ENCODE results near the gene RSU1.

The RSU1 gene

DNA sequence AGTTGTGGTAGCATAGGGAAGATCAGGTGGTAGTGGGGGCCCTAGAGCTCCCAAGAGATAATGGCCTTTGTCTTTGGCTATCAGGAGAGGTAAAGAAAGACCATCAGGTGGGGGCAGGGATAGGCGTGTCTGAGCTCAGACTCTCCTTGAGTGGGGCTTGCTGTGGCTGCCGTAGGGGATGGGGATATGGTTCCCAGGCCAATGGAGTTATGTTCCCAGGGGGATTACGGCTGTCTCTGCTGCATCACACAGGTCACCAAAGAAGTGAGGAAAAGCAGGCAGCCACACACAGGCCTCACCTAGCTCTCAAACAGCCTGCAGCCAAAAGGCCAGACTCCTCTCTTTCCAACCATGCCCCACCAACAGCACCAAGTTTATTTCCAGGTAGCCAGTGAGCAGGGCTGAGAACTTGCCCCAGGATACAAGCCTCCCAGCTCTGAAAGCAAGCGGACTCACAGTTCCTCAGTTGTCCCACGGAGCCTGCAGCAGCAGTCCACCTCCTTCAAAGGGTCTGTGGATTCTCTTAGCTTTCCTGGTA lies 257.9 kb downstream of the RSU1 start:
- H4K20me1 ChIP-seq (ENCODE audit: insufficient read depth, low read length), result no peaks in the 10 kb centered on the region

DNA sequence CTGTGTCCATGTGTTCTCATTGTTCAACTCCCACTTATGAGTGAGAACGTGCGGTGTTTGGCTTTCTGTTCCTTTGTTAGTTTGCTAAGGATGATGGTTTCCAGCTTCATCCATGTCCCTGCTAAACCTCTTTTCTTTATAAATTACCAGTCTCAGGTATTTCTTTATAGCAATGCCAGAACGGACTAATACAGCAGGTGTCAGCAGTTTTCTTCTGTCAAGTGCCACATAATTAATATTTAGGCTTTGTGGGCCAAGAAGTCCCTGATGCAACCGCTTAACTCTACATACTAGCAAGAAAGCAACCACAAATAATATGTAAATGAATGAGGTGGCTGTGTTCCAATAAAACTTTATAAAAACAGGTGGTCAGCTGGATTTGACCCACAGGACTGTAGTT lies 269.3 kb downstream of the RSU1 start:
- no peak overlapping the region for H3K4me3 ChIP-seq (ENCODE audit: low read length)
- H3K4me2 ChIP-seq (ENCODE audit: low read length), result no peak overlapping the region
- TF ChIP-seq, protein P1, sequence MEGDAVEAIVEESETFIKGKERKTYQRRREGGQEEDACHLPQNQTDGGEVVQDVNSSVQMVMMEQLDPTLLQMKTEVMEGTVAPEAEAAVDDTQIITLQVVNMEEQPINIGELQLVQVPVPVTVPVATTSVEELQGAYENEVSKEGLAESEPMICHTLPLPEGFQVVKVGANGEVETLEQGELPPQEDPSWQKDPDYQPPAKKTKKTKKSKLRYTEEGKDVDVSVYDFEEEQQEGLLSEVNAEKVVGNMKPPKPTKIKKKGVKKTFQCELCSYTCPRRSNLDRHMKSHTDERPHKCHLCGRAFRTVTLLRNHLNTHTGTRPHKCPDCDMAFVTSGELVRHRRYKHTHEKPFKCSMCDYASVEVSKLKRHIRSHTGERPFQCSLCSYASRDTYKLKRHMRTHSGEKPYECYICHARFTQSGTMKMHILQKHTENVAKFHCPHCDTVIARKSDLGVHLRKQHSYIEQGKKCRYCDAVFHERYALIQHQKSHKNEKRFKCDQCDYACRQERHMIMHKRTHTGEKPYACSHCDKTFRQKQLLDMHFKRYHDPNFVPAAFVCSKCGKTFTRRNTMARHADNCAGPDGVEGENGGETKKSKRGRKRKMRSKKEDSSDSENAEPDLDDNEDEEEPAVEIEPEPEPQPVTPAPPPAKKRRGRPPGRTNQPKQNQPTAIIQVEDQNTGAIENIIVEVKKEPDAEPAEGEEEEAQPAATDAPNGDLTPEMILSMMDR (IDR thresholded peaks at IDR 0.05; ENCODE audit: low read depth, low read length), result no peak
- TF ChIP-seq EZH2phosphoT487 (IDR thresholded peaks at IDR 0.05; ENCODE audit: low read depth), result no peak
- no peaks in the 10 kb centered on the region for H3K36me3 ChIP-seq (replicated peaks; ENCODE audit: low read depth, low read length)
- H3K79me2 ChIP-seq (ENCODE audit: low read length), result no peaks in the 10 kb centered on the region
- no peaks in the 10 kb centered on the region for H3K4me1 ChIP-seq (ENCODE audit: low read length)
- no peak overlapping the region for H3K27ac ChIP-seq (ENCODE audit: low read length)
- H2AFZ ChIP-seq (ENCODE audit: low read depth, low read length), result no peak overlapping the region
- H3K9ac ChIP-seq (ENCODE audit: low read length), result no peak overlapping the region
- no peaks in the 10 kb centered on the region for H4K20me1 ChIP-seq (ENCODE audit: insufficient read depth, low read length)
- H3K9me3 ChIP-seq (ENCODE audit: insufficient read depth, low read length), result no peaks in the 10 kb centered on the region
- H3K27me3 ChIP-seq (ENCODE audit: low read depth, low read length), result no peaks in the 10 kb centered on the region

More for the DNA sequence above, 257.9 kb downstream of the RSU1 start:
- Histone ChIP-seq H3K4me2 (ENCODE audit: low read length) (no peak overlapping the region), H3K36me3 (replicated peaks; ENCODE audit: low read depth, low read length) (no peaks in the 10 kb centered on the region), H2AFZ (ENCODE audit: low read depth, low read length) (no peak overlapping the region), H3K9ac (ENCODE audit: low read length) (no peak overlapping the region), H3K4me3 (ENCODE audit: low read length) (no peak overlapping the region), H3K27ac (ENCODE audit: low read length) (no peak overlapping the region), H3K79me2 (ENCODE audit: low read length) (no peaks in the 10 kb centered on the region), H3K9me3 (ENCODE audit: insufficient read depth, low read length) (no peaks in the 10 kb centered on the region), H3K4me1 (ENCODE audit: low read length) (no peaks in the 10 kb centered on the region), H3K27me3 (ENCODE audit: low read depth, low read length) (no peaks in the 10 kb centered on the region)
- TF ChIP-seq EZH2phosphoT487 (IDR thresholded peaks at IDR 0.05; ENCODE audit: low read depth), result no peak
- TF ChIP-seq, protein P1 (IDR thresholded peaks at IDR 0.05; ENCODE audit: low read depth, low read length), result no peak

DNA sequence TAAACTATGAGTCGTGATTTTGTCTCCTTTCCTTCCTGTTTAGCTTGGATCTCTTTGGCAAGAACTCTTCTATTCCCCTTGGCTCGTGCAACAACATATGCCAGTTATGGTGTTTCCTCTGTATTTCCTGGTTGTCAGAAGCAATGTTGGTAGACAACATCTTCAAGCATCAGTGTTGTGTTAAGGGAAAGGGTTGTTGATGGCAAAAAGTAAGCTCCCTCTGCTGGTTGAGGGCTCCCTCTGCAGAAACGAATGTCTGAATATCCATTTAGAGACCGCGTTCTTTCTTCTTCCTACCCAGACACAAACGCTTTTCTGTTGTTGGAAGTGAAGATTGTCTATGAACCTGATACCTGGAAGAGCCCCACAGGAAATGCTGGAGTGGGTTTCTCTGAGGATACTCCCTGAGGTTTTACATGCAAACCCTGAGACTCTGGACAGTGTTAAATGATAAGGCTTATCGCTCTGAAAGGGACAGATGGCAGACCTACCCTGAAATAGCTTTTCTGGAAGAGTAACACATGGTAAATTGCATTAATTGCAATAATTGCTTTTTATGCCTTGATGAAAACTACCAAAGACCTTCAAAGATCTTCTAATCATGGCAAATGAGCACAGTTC lies 272.0 kb downstream of the RSU1 start:
- Histone ChIP-seq H3K27ac (ENCODE audit: low read length) (no peak overlapping the region), H4K20me1 (ENCODE audit: insufficient read depth, low read length) (no peaks in the 10 kb centered on the region), H3K4me1 (ENCODE audit: low read length) (no peaks in the 10 kb centered on the region), H3K9me3 (ENCODE audit: insufficient read depth, low read length) (no peaks in the 10 kb centered on the region), H2AFZ (ENCODE audit: low read depth, low read length) (no peak overlapping the region), H3K4me3 (ENCODE audit: low read length) (no peak overlapping the region), H3K9ac (ENCODE audit: low read length) (no peak overlapping the region), H3K79me2 (ENCODE audit: low read length) (no peaks in the 10 kb centered on the region), H3K4me2 (ENCODE audit: low read length) (no peak overlapping the region), H3K36me3 (replicated peaks; ENCODE audit: low read depth, low read length) (no peaks in the 10 kb centered on the region), H3K27me3 (ENCODE audit: low read depth, low read length) (no peaks in the 10 kb centered on the region)
- TF ChIP-seq, protein P1 (IDR thresholded peaks at IDR 0.05; ENCODE audit: low read depth, low read length), result peak; percentile 53
- no peak for TF ChIP-seq EZH2phosphoT487 (IDR thresholded peaks at IDR 0.05; ENCODE audit: low read depth)

DNA sequence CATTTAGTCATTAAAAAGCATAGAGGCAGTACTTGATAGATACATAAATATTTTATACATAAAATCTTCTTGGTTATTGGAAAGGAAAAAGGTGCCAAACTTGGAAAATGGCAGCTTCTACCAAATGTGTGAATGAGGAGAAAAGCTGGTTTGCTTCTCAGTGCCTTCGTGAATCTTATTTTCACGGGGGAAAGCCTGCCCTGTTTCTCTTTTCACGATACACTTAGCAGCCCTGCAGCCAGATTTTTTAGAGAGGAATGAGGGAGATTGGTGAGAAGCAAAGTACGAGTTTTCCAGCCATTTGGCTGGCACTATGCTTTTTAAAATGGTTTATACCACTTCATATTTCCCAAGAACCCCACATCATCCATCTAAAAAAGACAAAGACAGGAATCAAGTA lies 272.6 kb downstream of the RSU1 start:
- Histone ChIP-seq H3K9ac (ENCODE audit: low read length) (no peak overlapping the region), H3K79me2 (ENCODE audit: low read length) (no peaks in the 10 kb centered on the region), H3K4me3 (ENCODE audit: low read length) (no peak overlapping the region), H4K20me1 (ENCODE audit: insufficient read depth, low read length) (no peaks in the 10 kb centered on the region), H3K4me1 (ENCODE audit: low read length) (no peaks in the 10 kb centered on the region), H3K27me3 (ENCODE audit: low read depth, low read length) (no peaks in the 10 kb centered on the region), H3K4me2 (ENCODE audit: low read length) (no peak overlapping the region), H3K9me3 (ENCODE audit: insufficient read depth, low read length) (no peaks in the 10 kb centered on the region), H2AFZ (ENCODE audit: low read depth, low read length) (no peak overlapping the region), H3K27ac (ENCODE audit: low read length) (no peak overlapping the region), H3K36me3 (replicated peaks; ENCODE audit: low read depth, low read length) (no peaks in the 10 kb centered on the region)
- no peak for TF ChIP-seq EZH2phosphoT487 (IDR thresholded peaks at IDR 0.05; ENCODE audit: low read depth)
- TF ChIP-seq, protein P1 (IDR thresholded peaks at IDR 0.05; ENCODE audit: low read depth, low read length), result no peak
